Fibroblast of the aortic adventitia (primary cell): ENCODE measurements around the gene GYS2. TPM values are rescaled to one million over a fixed set of nuclear protein-coding genes. Genes with fewer than 3 reads are reported as not detected.
A peak's percentile ranks its signal among the peaks of the same experiment; 100 is the strongest.

Source experiments
- DNase-seq: peaks from one replicate; pipeline ENCODE4 v3.0.0-alpha.2; 2010; ENCODE audit warnings: low read depth
- H3K4me3 ChIP-seq: 2 replicates; pipeline ENCODE4 v1.5.1; 2011; ENCODE audit warnings: low read depth, mild to moderate bottlenecking, control low read depth, low read length, moderate library complexity
- CTCF ChIP-seq: IDR thresholded peaks from 2 replicates; pipeline ENCODE4 v1.5.1; 2011; ENCODE audit warnings: mild to moderate bottlenecking, low read length, control low read depth, inconsistent platforms; ENCODE audit not compliant: insufficient read depth
- total RNA-seq: library from RNA; depleted of rRNA; stranded (reverse); fragments of >200 nt; gene quantifications from 2 replicates; pipeline ENCODE4 v1.2.3, GENCODE V29; 2012; ENCODE audit warnings: low replicate concordance

The GYS2 gene
- total RNA-seq, 1 donor = not detected

- no peak for TF ChIP-seq CTCF
- DNase-seq = peak; percentile 49
- H3K4me3 ChIP-seq = no peak overlapping the region
These were observed 44.6 kb downstream of the GYS2 start for GRCh38 chr12:21559855-21560569.

GRCh38 chr12:21558100-21558679 is 46.5 kb downstream of the GYS2 start:
- DNase-seq = no peak
- no peak for TF ChIP-seq CTCF
- no peak overlapping the region for H3K4me3 ChIP-seq

- TF ChIP-seq CTCF = no peak
- no peak overlapping the region for H3K4me3 ChIP-seq
- DNase-seq = no peak
These were observed 51.3 kb downstream of the GYS2 start for GRCh38 chr12:21553329-21553675.

GRCh38 chr12:21552635-21553328 is 51.9 kb downstream of the GYS2 start:
- H3K4me3 ChIP-seq = no peak overlapping the region
- no peak for TF ChIP-seq CTCF
- no peak for DNase-seq

GRCh38 chr12:21551841-21552465 is 52.7 kb downstream of the GYS2 start:
- DNase-seq = no peak
- H3K4me3 ChIP-seq = no peak overlapping the region
- TF ChIP-seq CTCF = no peak

- no peak for DNase-seq
- no peak for TF ChIP-seq CTCF
These were observed 57.2 kb downstream of the GYS2 start for GRCh38 chr12:21547437-21547836.

More at GRCh38 chr12:21547437-21547836, 57.2 kb downstream of the GYS2 start:
- no peak overlapping the region for H3K4me3 ChIP-seq
